HepG2 (cell line): ENCODE measurements around the gene STEAP3. TPM values are rescaled to one million over a fixed set of nuclear protein-coding genes. Genes with fewer than 3 reads are reported as not detected.

Experiments used
- ATAC-seq: fragments of 200-7000 bp; cut with Tn5 transposase; 3 replicates; pipeline ENCODE4 v1.9.1; 2020; ENCODE audit warnings: mild to moderate bottlenecking, moderate library complexity
- BruUV-seq: library from RNA; stranded (reverse); fragments of 400-500 nt; replicated peaks from 2 replicates; lab custom pipeline; 2021; lab: Mats Ljungman, UMichigan
- CTCF ChIA-PET: fragments of 300-600 bp; formaldehyde crosslinking; extraction: SDS; loops from one replicate; lab custom pipeline; 2021; ENCODE audit warnings: low total read pairs, inconsistent platforms, low intra/inter-chr PET ratio; lab: Yijun Ruan, JAX
- POLR2A ChIA-PET: fragments of 350-600 bp; sonication (Branson Sonifier 250); formaldehyde crosslinking; loops from one replicate; lab custom pipeline; 2020; ENCODE audit warnings: antibody characterized with exemption, inconsistent platforms; lab: Yijun Ruan, JAX
- DNase-seq: peaks from one replicate; pipeline ENCODE4 v3.0.0-alpha.2; 2015; ENCODE audit warnings: low spot score
- FAIRE-seq: peaks from 3 replicates; lab custom pipeline; 2011; peaks lifted over from hg19 to GRCh38; lab: Jason Lieb, UNC
- H2AFZ ChIP-seq: one replicate; pipeline ENCODE4 v1.6.1; 2011; ENCODE audit warnings: low read length, inconsistent platforms
- H3K27ac ChIP-seq: fragments of 300-600 bp; 3 replicates; pipeline ENCODE4 v1.8.0; 2011; ENCODE audit warnings: mixed run types, mild to moderate bottlenecking, mixed read lengths, low read length, inconsistent platforms; ENCODE audit not compliant: insufficient read depth; ENCODE audit errors: extremely low read length
- H3K27me3 ChIP-seq, 2 experiments: fragments of 200-600 bp in 1 of 2; 2 replicates in 1 of 2; 3 replicates in 1 of 2; pipeline versions ENCODE4 v1.6.0 to v1.8.0; 2011; ENCODE audit warnings: low read length in 2 of 2, mild to moderate bottlenecking in 2 of 2, moderate library complexity in 2 of 2, inconsistent platforms in 1 of 2; ENCODE audit not compliant: insufficient read depth in 2 of 2, control insufficient read depth in 1 of 2
- H3K36me3 ChIP-seq, 2 experiments: fragments of 200-600 bp in 1 of 2; replicated peaks in 1 of 2; 2 replicates in 1 of 2; 3 replicates in 1 of 2; pipeline versions ENCODE4 v1.5.1 to v1.8.0; 2011; ENCODE audit warnings: low read length in 2 of 2, inconsistent platforms in 1 of 2; ENCODE audit not compliant: insufficient read depth in 2 of 2, control insufficient read depth in 1 of 2
- H3K4me1 ChIP-seq: 2 replicates; pipeline ENCODE4 v1.5.1; 2012; ENCODE audit warnings: low read length, inconsistent platforms; ENCODE audit not compliant: insufficient read depth
- H3K4me2 ChIP-seq: 2 replicates; pipeline ENCODE4 v1.6.0; 2011; ENCODE audit warnings: low read depth, low read length, inconsistent platforms
- H3K4me3 ChIP-seq, 3 experiments: fragments of 200-600 bp in 1 of 3; sonication (generic), shearing (Covaris generic) in 1 of 3; replicated peaks in 1 of 3; 2 replicates each; pipeline ENCODE4 v1.5.1; 2011 to 2016; ENCODE audit warnings: low read length in 3 of 3, inconsistent platforms in 2 of 3, low read depth in 2 of 3, mild to moderate bottlenecking in 2 of 3, control low read depth in 1 of 3, mixed read lengths in 1 of 3; ENCODE audit not compliant: insufficient read depth in 1 of 3
- H3K79me2 ChIP-seq: one replicate; pipeline ENCODE4 v1.6.1; 2011; ENCODE audit warnings: low read length, inconsistent platforms; ENCODE audit not compliant: insufficient read depth
- H3K9ac ChIP-seq: 2 replicates; pipeline ENCODE4 v1.6.0; 2011; ENCODE audit warnings: mild to moderate bottlenecking, low read depth, low read length, inconsistent platforms; ENCODE audit not compliant: insufficient read depth
- H3K9me3 ChIP-seq: 2 replicates; pipeline ENCODE4 v1.5.1; 2012; ENCODE audit warnings: mild to moderate bottlenecking, low read length
- H4K20me1 ChIP-seq: 2 replicates; pipeline ENCODE4 v1.6.0; 2011; ENCODE audit warnings: inconsistent platforms, mild to moderate bottlenecking, low read length, moderate library complexity; ENCODE audit not compliant: insufficient read depth
- CCAR2 ChIP-seq: fragments of 200-400 bp; formaldehyde crosslinking; optimal IDR thresholded peaks from 2 replicates; pipeline ENCODE3; 2018; ENCODE audit warnings: low read depth, mild to moderate bottlenecking, low read length, moderate library complexity
- DNMT1 ChIP-seq: sonication (generic); formaldehyde crosslinking; IDR thresholded peaks from 2 replicates; pipeline ENCODE4 v1.5.1; 2020; ENCODE audit warnings: mild to moderate bottlenecking, missing genetic modification reagents
- FOXO1 ChIP-seq: sonication (generic); formaldehyde crosslinking; IDR thresholded peaks from 2 replicates; pipeline ENCODE4 v1.4.0; 2020; ENCODE audit warnings: missing genetic modification reagents
- HDAC1 ChIP-seq: sonication (generic); formaldehyde crosslinking; IDR thresholded peaks from 2 replicates; pipeline ENCODE4 v1.5.1; 2020; ENCODE audit warnings: mild to moderate bottlenecking, missing genetic modification reagents
- MTF1 ChIP-seq: sonication (generic); formaldehyde crosslinking; IDR thresholded peaks from 2 replicates; pipeline ENCODE4 v1.5.0; 2020; ENCODE audit warnings: missing genetic modification reagents
- SMYD3 ChIP-seq: sonication (generic); formaldehyde crosslinking; IDR thresholded peaks from 2 replicates; pipeline ENCODE4 v1.8.1; 2023; ENCODE audit warnings: mild to moderate bottlenecking, missing genetic modification reagents
- SP140L ChIP-seq: sonication (generic); formaldehyde crosslinking; IDR thresholded peaks from 2 replicates; pipeline ENCODE4 v1.4.0; 2020; ENCODE audit warnings: missing genetic modification reagents, borderline replicate concordance
- ZFAT ChIP-seq: sonication (generic); formaldehyde crosslinking; conservative IDR thresholded peaks from 2 replicates; pipeline ENCODE4 v1.8.1; 2023; ENCODE audit warnings: missing genetic modification reagents, inconsistent platforms
- ZNF263 ChIP-seq: sonication (generic); formaldehyde crosslinking; IDR thresholded peaks from 2 replicates; pipeline ENCODE4 v1.4.0; 2020; ENCODE audit warnings: missing genetic modification reagents
- ZNF614 ChIP-seq: IDR thresholded peaks from 2 replicates; pipeline ENCODE4 v1.6.1; 2018; ENCODE audit warnings: missing biosample characterization, missing genetic modification reagents, inconsistent platforms, borderline replicate concordance
- ZNF839 ChIP-seq: sonication (generic); formaldehyde crosslinking; IDR thresholded peaks from 2 replicates; pipeline ENCODE4 v1.4.0; 2020; ENCODE audit warnings: missing genetic modification reagents, mild to moderate bottlenecking, borderline replicate concordance
- WGBS: methylation state at CpG from one replicate; pipeline ENCODE4 v1.1.6; 2017; ENCODE audit warnings: low lambda C conversion rate; 5-methylcytosine and 5-hydroxymethylcytosine counted together
- in situ Hi-C: cut with HindIII; loops from 2 replicates; pipeline ENCODE4 v1.10.0; 2017; ENCODE audit warnings: low pct_unique_long_range_greater_than_20kb; ENCODE audit not compliant: extremely low pct_ligation_motif_present
- intact Hi-C: fragments of 100-400 bp; cut with micrococcal nuclease; formaldehyde crosslinking; loops from one replicate; pipeline ENCODE4 v1.10.0; 2022; ENCODE audit not compliant: unreplicated experiment
- polyA plus RNA-seq, 8 experiments: library from polyadenylated mRNA; depleted of rRNA in 3 of 8; stranded (reverse) in 7 of 8; unstranded in 1 of 8; fragments of >200 nt; fragmentation: Illumina TruSeq in 4 of 8; extraction: Trizol in 4 of 8; gene quantifications; 2 replicates each; pipeline versions ENCODE4 v1.2.1 to v1.2.3, GENCODE V29; 2011 to 2016; ENCODE audit warnings: low read depth in 4 of 8, missing spikeins in 1 of 8, mixed read lengths in 1 of 8; ENCODE audit not compliant: insufficient read depth in 1 of 8
- total RNA-seq, 5 experiments: library from RNA; depleted of rRNA; stranded (reverse); fragments of >200 nt; fragmentation: Illumina TruSeq; extraction: Trizol; gene quantifications; 2 replicates each; pipeline ENCODE4 v1.2.3, GENCODE V29; 2016; ENCODE audit warnings: low read depth in 1 of 5
- TF ChIP-seq, protein P1 (sequence below), 2 experiments: sonication (generic) in 1 of 2; formaldehyde crosslinking in 1 of 2; IDR thresholded peaks; 2 replicates each; pipeline versions ENCODE4 v1.4.0 to v1.6.1; 2018 to 2020; ENCODE audit warnings: missing genetic modification reagents in 2 of 2, borderline replicate concordance in 1 of 2, low read depth in 1 of 2, mild to moderate bottlenecking in 1 of 2, missing biosample characterization in 1 of 2
- TF ChIP-seq, protein P2 (sequence below): sonication (generic); formaldehyde crosslinking; IDR thresholded peaks from 2 replicates; pipeline ENCODE4 v1.4.0; 2020; ENCODE audit warnings: missing genetic modification reagents, borderline replicate concordance
- TF ChIP-seq, protein P3 (sequence below): sonication (generic); formaldehyde crosslinking; IDR thresholded peaks from 2 replicates; pipeline ENCODE4 v1.4.0; 2020; ENCODE audit warnings: mild to moderate bottlenecking, missing genetic modification reagents
- TF ChIP-seq, protein P4 (sequence below): sonication (generic); formaldehyde crosslinking; IDR thresholded peaks from 2 replicates; pipeline ENCODE4 v1.8.0; 2023; ENCODE audit warnings: mild to moderate bottlenecking, missing genetic modification reagents
- TF ChIP-seq, protein P5 (sequence below): IDR thresholded peaks from 2 replicates; pipeline ENCODE4 v1.6.1; 2018; ENCODE audit warnings: missing genetic modification reagents, mild to moderate bottlenecking, missing compliant biosample characterization

The STEAP3 gene
- total and polyA plus RNA-seq, 2 of the 13 experiments (the other 11 are each of a cell fraction or from before 2014, with no cell fraction given): 7.3 to 21.1 TPM

DNA sequence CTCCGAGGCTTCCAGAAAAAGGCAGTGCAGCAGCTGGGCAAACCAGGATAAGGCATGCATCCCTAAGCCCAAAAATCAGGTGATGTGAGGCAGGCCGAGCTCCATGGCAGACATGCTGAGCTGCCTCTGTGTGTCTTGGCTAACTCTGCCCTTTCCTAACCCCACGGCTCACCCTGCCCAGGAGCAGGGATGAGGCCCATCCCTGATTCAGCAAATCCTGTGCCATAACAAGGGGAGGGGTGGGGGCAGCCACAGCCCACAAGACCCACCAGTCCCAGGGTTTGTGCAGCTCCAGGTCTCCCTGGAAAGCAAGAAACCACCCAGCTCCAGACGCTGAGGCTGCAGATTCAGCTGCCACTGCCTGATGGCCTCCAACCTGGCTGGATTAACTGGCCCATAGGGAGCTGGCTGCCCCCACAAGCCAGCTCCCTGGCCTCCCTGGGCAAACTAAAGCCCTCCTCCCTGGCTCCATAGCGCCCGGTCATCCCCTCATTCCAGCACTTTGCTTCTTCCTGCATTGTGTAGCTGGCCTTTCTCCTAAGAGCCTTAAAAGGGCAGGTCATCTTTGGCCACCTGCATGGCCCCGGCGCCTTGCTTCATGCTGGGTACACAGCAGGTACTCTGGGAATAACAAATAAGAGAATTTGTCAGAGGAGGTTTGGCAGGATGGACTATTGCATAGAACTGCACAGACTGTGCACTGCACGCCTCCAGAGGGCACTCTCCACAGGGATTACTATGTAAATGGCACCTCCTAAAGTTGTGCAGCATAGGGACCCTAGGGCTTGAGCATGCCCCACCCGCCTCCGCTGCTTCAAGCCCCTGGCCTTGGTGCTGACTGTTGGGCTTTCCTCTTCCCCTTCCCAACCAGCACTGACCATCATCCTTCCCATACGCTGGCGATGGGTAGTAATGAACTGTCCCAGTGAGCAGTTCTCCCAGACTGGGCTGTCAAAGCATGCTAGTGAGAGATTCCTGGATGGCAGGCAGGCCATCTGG, 10.7 kb downstream of the STEAP3 start:
- peak; percentile 88 for ATAC-seq
- peak; percentile 88 for FAIRE-seq
- CTCF ChIA-PET: no interaction called here
- TF ChIP-seq ZFAT (no peak), ZNF839 (CRISPR knock-in tag) (no peak), MTF1 (no peak), FOXO1 (no peak), HDAC1 (CRISPR knock-in tag) (no peak), DNMT1 (CRISPR knock-in tag) (no peak), SP140L (no peak), ZNF614 (CRISPR knock-in tag) (0 out of 2 replicates have a peak, but pooled peaks have one; percentile 27), ZNF263 (CRISPR knock-in tag) (no peak), CCAR2 (no peak), SMYD3 (CRISPR knock-in tag) (no peak)
- TF ChIP-seq, protein P1, sequence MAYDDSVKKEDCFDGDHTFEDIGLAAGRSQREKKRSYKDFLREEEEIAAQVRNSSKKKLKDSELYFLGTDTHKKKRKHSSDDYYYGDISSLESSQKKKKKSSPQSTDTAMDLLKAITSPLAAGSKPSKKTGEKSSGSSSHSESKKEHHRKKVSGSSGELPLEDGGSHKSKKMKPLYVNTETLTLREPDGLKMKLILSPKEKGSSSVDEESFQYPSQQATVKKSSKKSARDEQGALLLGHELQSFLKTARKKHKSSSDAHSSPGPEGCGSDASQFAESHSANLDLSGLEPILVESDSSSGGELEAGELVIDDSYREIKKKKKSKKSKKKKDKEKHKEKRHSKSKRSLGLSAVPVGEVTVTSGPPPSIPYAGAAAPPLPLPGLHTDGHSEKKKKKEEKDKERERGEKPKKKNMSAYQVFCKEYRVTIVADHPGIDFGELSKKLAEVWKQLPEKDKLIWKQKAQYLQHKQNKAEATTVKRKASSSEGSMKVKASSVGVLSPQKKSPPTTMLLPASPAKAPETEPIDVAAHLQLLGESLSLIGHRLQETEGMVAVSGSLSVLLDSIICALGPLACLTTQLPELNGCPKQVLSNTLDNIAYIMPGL (CRISPR knock-in tag; IDR thresholded peaks at IDR 0.05; ENCODE audit: borderline replicate concordance in 1 of 2, low read depth in 1 of 2): no peak
- TF ChIP-seq, protein P2, sequence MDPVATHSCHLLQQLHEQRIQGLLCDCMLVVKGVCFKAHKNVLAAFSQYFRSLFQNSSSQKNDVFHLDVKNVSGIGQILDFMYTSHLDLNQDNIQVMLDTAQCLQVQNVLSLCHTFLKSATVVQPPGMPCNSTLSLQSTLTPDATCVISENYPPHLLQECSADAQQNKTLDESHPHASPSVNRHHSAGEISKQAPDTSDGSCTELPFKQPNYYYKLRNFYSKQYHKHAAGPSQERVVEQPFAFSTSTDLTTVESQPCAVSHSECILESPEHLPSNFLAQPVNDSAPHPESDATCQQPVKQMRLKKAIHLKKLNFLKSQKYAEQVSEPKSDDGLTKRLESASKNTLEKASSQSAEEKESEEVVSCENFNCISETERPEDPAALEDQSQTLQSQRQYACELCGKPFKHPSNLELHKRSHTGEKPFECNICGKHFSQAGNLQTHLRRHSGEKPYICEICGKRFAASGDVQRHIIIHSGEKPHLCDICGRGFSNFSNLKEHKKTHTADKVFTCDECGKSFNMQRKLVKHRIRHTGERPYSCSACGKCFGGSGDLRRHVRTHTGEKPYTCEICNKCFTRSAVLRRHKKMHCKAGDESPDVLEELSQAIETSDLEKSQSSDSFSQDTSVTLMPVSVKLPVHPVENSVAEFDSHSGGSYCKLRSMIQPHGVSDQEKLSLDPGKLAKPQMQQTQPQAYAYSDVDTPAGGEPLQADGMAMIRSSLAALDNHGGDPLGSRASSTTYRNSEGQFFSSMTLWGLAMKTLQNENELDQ (CRISPR knock-in tag): no peak
- TF ChIP-seq, protein P3, sequence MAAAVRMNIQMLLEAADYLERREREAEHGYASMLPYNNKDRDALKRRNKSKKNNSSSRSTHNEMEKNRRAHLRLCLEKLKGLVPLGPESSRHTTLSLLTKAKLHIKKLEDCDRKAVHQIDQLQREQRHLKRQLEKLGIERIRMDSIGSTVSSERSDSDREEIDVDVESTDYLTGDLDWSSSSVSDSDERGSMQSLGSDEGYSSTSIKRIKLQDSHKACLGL (CRISPR knock-in tag): no peak
- TF ChIP-seq, protein P4, sequence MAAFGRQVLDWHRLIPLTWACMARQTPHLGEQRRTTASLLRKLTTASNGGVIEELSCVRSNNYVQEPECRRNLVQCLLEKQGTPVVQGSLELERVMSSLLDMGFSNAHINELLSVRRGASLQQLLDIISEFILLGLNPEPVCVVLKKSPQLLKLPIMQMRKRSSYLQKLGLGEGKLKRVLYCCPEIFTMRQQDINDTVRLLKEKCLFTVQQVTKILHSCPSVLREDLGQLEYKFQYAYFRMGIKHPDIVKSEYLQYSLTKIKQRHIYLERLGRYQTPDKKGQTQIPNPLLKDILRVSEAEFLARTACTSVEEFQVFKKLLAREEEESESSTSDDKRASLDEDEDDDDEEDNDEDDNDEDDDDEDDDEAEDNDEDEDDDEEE (CRISPR knock-in tag): no peak
- TF ChIP-seq, protein P5, sequence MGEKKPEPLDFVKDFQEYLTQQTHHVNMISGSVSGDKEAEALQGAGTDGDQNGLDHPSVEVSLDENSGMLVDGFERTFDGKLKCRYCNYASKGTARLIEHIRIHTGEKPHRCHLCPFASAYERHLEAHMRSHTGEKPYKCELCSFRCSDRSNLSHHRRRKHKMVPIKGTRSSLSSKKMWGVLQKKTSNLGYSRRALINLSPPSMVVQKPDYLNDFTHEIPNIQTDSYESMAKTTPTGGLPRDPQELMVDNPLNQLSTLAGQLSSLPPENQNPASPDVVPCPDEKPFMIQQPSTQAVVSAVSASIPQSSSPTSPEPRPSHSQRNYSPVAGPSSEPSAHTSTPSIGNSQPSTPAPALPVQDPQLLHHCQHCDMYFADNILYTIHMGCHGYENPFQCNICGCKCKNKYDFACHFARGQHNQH (CRISPR knock-in tag): no peak; the same call in 1 of the 2 replicates

More for the DNA sequence above, 10.7 kb downstream of the STEAP3 start:
- Histone ChIP-seq H3K9ac (no peak overlapping the region), H2AFZ (no peak overlapping the region), H4K20me1 (no peaks in the 10 kb centered on the region), H3K4me3 (no peak overlapping the region), H3K27ac (no peak overlapping the region), H3K4me1 (peaks cover 27% of the 10 kb centered on the region), H3K4me2 (no peak overlapping the region), H3K9me3 (no peaks in the 10 kb centered on the region), H3K27me3 (no peaks in the 10 kb centered on the region), H3K79me2 (no peaks in the 10 kb centered on the region), H3K36me3 (no peaks in the 10 kb centered on the region)
- in situ Hi-C loops: no loop called here
- intact Hi-C loops: no loop called here
- DNase-seq: peak; percentile 50
- 71% methylated on average over 12 of the region's 13 CpGs for WGBS
- POLR2A ChIA-PET: interaction anchor here (0.8 to 1.1 kb wide), 2 partner anchors 10 to 12 kb away, joined by 3 read pairs; no protein-coding TSS in a partner anchor
- no TSS peak for BruUV-seq
